ENCODE results near the gene INVS.
"Not testable (repeated sequence)": the region's sequence is repeated elsewhere in the genome, so short reads cannot be mapped to it uniquely, and the experiment has no call there.

Gene INVS

GRCh38 chr9:100222674-100223073, 123.6 kb downstream of the INVS start:
- TF ChIP-seq CTCF (IDR thresholded peaks at IDR 0.05; ENCODE audit: control insufficient read depth, extremely low read depth, insufficient read depth) = peak; percentile 44
- H3K4me3 ChIP-seq (ENCODE audit: low read depth, low read length) = no peak overlapping the region
- peak; percentile 31 for DNase-seq (ENCODE audit: low read depth)

- DNase-seq (ENCODE audit: low read depth) = no peak
- TF ChIP-seq CTCF (IDR thresholded peaks at IDR 0.05; ENCODE audit: control insufficient read depth, extremely low read depth, insufficient read depth) = no peak
- no peak overlapping the region for H3K4me3 ChIP-seq (ENCODE audit: low read depth, low read length)
These were observed 128.6 kb downstream of the INVS start for GRCh38 chr9:100227636-100228035.

- H3K4me3 ChIP-seq (ENCODE audit: low read depth, low read length) = no peak overlapping the region
- no peak for DNase-seq (ENCODE audit: low read depth)
- TF ChIP-seq CTCF (IDR thresholded peaks at IDR 0.05; ENCODE audit: control insufficient read depth, extremely low read depth, insufficient read depth) = no peak
These were observed 129.4 kb downstream of the INVS start for GRCh38 chr9:100228352-100228869.

GRCh38 chr9:100229136-100229535, 130.1 kb downstream of the INVS start:
- no peak for DNase-seq (ENCODE audit: low read depth)
- no peak overlapping the region for H3K4me3 ChIP-seq (ENCODE audit: low read depth, low read length)
- no peak for TF ChIP-seq CTCF (IDR thresholded peaks at IDR 0.05; ENCODE audit: control insufficient read depth, extremely low read depth, insufficient read depth)

GRCh38 chr9:100229561-100229960, 130.5 kb downstream of the INVS start:
- DNase-seq (ENCODE audit: low read depth) = no peak
- no peak overlapping the region for H3K4me3 ChIP-seq (ENCODE audit: low read depth, low read length)
- TF ChIP-seq CTCF (IDR thresholded peaks at IDR 0.05; ENCODE audit: control insufficient read depth, extremely low read depth, insufficient read depth) = no peak

GRCh38 chr9:100236986-100237385, 137.9 kb downstream of the INVS start:
- not testable (repeated sequence) for DNase-seq (ENCODE audit: low read depth)

GRCh38 chr9:100240512-100240911, 141.5 kb downstream of the INVS start:
- H3K4me3 ChIP-seq (ENCODE audit: low read depth, low read length) = no peak overlapping the region
- no peak for DNase-seq (ENCODE audit: low read depth)
- no peak for TF ChIP-seq CTCF (IDR thresholded peaks at IDR 0.05; ENCODE audit: control insufficient read depth, extremely low read depth, insufficient read depth)

More at GRCh38 chr9:100236986-100237385, 137.9 kb downstream of the INVS start:
- not testable (repeated sequence) for H3K4me3 ChIP-seq (ENCODE audit: low read depth, low read length)

Measured in LNCaP clone FGC (cell line).